Hematopoietic multipotent progenitor cell (in vitro differentiated cells): ENCODE measurements around the gene RAD54L. TPM values are rescaled to one million over a fixed set of nuclear protein-coding genes. Genes with fewer than 3 reads are reported as not detected.
A peak's percentile ranks its signal among the peaks of the same experiment; 100 is the strongest.

Experiments
- DNase-seq, 3 donors: peaks; one replicate each; pipeline ENCODE4 v3.0.0-alpha.2; 2011 to 2015; ENCODE audit warnings: low read depth in 2 of 3, low spot score in 2 of 3
- total RNA-seq: library from RNA; depleted of rRNA; stranded (reverse); fragments of >200 nt; gene quantifications from one replicate; pipeline ENCODE4 v1.2.3, GENCODE V29; 2012

The RAD54L gene
- total RNA-seq, 1 donor = 3.0 TPM

DNA sequence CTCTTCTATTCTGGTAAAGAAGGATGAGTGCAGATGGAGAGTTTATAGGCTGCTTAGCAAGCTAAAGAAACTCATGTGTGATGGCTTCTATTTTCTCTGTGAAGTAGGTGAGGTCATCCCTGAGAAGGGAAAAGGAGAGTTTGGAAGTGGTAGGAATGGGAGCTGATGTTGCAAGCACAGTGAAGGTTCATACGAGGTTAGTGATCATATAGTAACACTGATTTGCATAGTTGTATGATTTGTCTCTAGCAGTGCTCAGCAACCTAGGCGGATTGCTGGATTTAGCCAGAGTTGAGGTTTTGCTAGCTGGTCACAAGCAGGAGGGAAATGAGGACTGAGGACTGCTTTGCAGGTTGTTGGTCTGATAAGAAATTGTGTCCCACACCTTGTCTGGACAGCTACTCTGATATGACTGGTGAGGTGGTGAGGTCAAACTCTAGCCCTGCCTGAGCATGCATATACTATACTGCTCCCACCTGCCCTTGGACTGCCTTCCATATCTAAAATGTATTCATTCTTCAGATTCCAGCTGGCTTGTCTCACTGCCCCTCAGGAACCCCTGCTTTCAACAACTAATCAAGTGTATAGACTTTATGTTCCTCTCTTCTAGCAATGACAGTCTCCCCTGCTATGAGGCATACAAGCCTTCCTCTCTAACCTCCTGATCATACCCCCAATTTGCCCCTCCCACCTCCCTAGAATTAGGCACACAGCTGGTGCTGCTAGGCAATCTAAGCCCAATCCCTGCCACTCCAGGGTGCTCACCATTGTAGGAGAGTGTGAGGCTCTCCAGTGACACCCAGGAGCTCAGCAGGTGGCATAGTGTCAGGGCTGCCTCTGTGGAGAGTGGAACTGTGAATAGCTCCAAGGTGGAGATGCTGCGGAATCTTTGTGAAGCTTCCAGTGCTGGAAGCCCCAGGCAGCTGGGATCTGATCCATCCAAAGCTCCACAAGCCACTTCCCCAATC, 37.3 kb downstream of the RAD54L start:
- no peak for DNase-seq

DNA sequence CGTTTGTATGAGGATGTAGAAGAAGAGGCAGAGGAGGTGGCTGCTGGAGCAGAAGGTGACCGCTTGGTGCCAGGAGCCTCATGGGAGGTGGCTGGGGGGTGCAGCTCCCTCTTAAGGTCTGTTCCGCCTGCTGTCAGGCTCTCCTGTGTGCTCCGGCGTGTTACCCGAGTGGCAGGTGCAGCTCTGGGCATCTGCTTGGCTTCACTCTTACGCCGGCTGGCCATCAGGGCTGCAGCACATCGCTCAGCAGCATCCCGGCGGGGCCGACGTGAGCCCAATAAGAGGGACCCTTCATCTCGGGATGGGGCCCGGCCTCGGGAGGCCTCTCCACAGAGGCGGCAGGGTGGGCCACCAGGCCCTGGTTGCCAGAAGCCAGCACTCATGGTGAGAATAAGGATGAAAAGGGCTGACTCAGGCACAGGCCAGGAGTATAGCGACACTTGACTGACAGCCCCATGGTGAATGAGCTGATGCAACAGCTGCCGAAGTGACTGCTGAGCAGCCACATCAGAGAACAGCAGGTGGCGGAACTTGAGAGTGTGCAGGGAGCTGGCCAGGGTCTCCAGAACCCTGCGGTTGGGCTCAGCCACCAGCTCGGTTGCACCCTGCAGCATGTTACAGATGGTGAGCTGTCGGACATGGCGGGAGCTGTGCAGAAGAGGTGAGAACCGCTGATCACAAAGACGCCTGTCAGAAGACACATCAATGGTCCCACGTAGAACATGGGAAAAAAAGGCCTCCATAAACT, 38.3 kb downstream of the RAD54L start:
- no peak for DNase-seq

DNA sequence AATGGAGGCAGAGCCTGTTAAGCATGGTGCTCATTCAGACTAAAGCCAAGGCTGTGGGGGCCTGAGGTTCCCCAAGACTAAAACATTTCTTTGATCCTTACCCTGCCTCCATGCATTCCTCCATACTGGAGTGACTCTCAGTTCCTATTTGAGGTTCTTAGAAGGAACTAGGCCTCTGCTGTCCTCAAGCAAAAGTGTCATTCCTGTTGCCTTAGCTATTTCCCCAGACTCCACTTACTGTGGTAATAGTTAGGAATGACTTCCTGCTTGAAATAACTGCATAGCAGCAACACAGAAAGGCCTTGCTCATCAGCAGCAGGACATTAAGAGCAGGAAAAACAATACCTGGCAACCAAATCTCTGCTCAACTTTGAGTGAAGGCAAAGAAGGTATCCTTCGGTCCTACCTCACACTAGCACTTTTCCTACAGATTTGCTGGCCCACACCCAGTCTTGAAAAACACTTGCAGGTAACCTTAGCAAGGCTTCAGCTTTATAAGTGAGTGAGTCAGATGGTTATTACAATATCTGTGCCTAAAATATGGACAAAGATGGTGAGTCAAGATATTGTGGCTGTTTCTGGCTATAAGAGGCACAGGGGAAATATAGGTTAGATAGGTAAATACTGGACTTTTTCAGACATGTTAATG, 41.0 kb downstream of the RAD54L start:
- DNase-seq = no peak

DNA sequence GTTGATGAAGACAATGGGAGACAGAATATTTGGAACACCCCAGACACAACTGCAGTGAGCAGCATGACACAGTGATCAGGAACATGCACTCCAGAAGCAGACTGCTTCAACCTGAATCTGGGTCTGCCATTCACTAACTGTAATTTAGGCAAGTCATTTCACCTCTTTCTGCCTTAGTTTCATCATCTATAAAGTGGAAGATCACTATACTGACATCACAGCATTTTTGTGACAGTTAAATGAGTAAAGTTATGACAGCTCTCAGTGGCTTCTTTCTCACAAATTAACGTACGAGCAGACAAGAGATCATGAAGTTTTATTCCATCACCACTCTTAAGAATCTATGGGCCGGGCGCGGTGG, 41.6 kb downstream of the RAD54L start:
- no peak for DNase-seq

DNA sequence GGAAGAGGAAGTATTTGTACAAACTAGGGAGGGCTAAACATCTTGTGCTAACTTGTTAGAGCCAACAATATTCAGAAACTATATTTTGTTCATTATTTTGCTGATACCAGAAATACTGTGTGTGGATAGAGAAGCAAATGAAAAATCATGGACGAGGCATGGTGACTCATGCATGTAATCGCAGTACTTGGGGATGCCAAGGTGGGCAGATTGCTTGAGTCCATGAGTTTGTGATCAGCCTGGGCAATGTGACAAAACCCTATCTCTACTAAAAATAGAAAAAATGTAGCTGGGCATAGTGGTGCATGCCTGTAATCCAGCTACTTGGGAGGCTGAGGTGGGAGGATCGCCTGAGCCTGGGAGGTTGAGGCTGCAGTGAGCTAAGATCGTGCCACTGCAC, 42.4 kb downstream of the RAD54L start:
- no peak for DNase-seq

DNA sequence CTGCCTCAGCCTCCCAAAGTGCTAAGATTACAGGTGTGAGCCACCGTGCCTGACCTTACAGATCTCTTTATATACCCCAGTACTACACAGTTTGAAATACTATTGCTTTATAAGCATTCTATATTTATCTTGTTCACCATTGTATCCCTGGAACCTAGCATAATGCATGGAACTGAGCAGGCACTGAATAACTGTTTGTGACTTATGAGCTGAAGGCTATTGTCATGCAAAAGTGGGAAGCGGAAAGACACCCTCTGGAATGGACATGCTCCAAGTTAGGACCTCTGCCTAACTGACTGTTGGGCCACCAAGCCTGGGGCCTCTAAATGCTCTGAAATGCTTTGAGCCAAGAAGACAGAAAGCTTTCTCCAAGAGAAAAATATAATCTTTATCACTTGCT, 47.7 kb downstream of the RAD54L start:
- DNase-seq = no peak

DNA sequence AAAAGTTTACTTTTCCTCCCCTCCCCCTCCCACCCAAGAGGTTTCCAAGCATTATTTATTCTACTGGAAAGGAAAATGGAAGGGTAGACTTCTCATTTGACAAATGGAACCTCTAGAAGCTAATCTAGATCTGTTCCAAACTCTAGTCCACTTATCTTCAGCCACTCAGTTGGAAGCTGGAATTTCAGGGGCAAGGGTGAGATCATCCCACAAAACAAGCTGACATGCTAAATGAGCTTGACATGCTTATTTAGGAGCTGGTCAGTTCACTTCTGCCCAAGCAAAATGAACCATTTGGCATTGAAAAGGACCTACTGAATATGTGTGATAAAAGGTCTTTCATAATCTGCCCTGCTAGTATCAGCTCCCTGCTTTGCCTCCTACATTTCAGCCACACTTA, 50.8 kb downstream of the RAD54L start:
- no peak for DNase-seq

DNA sequence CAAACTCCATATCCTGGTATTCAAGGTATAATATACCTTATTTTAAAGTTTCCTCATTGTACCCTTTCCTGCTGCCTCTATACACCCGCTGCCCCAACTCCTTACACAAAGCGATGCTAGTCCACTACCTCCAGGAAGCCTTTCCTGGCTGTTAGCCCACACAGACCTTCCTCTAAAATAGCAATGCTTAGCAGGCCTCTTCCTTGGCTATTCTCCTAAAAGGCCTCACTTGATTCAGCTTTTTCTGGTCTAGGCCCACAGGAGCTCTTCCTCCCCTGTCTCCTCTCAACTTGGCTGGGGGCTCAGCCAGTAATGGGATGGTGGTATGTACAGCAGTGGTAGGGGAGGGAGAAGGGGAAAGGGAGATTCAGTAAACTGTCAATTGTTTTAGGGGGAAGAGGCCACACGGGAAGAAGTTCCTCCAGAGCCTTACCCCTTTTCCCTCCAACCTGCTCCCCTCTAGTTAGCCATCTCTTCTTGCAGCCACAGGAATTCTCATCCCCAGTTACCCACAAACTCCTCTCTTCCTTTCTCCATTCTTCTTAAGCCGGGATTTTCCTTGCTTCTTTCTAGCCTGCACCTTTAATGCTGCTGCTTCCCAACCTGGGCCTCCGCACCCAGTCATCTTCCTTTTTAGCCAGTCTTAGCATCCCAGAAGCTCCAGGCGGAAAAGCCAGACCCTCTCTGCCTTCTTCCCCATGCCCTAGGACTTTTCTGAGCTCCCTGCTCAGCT, 53.3 kb downstream of the RAD54L start:
- DNase-seq = no peak

DNA sequence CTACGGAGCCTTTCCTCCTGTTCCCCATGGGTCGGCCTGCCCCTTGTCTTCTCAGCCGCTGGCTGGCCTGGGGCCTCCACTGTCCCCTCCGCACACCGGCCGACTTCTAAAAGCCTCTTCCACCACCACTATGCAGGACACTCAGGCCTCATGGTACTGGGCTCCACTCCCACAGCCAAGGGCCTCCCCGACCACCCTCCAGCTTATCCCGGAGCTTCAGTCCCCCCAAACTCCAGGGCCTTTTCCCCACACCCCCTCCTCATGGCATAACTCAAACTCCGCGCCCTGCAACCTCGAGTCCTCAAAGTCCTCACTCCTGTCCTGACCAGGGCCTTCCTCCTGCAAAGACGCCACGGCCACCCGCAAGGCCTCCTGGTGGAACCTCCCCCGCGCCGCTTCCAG, 53.8 kb downstream of the RAD54L start:
- DNase-seq = no peak

DNA sequence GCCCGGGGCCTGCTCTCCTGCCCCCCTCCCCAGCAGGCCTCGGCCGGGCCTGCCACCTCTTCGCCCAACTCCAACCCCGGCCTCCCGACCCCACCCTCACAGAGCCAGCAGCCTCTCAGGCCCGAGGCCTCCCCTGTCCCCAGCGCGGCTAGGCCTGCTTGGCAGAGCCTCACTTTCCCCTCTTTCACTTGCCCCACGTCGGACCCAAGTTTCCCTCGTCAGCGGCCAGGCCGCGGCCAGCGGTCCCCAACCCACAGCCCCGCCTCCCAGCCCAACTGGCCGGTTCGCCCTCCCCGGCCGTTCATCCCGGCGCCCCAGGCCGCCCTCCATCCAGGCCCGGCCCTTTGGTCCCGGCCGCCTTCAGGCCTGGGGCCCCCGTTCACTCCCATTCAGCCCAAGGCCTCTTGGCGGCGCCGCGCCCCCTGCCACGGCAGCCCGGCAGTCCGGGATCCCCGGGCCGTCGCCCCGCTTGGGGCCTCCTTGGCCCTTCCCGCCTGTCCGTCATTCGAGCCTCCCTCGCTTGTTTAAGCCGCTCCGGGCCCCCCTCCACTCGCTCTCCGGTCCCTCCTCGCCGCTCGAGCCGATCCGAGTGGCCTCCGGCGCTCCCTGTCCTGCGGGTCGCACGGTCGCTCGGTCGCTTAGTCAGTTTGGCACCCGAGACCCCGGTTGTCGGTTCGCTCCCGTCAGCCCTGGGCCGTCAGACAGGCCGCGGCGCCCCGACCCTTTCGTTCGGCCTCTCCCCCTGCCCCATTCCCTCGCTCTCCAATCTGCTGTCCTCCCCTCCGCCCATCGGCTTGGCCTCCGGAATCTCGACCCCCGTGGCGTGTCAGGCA, 54.5 kb downstream of the RAD54L start:
- peak; percentile 22 to 64 (median 59) for DNase-seq

DNA sequence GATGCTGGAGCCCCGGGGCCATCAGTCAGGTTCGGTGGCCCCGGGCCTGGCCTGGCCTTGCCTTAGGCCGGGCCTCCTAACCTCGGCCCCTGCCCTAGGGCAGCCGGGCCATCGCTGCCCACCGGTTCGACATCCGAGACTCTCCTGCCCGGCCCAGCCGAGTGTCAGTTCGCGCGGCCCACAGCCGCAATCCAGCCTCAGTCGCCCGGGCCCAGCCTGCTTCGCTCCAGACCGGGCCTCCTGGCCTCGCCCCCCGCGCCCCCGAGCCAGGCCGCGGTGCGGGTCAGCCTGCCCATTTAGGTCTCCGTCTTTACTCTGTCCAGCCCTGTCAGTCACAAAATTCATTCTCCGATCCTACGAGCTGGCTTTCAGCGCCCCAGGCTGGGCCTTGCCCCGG, 55.1 kb downstream of the RAD54L start:
- peak in 2 of 3 donors; percentile 29 to 36 for DNase-seq

DNA sequence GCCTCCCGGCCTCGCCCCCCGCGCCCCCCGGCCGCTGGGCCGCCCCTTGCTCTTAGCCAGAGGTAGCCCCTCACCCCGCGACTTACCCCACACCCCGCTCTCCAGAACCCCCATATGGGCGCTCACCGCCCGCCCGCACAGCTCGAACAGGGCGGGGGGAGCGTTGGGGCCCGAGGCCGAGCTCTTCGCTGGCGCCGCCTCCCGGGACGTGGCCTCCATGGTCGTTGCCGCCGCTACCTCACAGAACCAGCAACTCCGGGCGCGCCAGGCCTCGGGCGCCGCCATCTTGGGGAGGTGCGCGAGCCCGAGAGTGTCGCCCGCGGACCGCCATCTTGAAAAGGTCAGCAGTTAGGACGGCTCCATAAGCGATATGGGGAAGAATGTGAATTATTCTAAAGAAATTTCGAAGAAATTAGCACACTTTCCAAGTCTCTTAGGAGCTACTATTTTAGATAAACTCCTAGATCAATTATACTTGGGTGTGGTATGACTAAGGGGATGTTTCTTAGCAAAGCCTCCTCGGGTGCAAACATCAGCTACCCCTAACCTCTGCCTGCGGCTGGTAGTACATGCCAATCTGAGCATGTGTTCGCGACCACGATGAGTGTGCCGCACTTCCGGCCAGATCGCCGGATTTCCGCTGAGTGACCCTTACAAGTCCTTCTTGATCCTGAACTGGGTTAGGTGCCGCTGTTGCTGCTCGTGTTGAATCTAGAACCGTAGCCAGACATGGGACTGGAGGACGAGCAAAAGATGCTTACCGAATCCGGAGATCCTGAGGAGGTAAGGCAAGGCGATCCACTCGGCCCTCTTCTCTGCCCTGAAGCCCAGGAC, 55.7 kb downstream of the RAD54L start, which contains the start of the genes LRRC41 and UQCRH:
Gene LRRC41, minus strand, starts transcription at position 579 of the 834 bp plus-strand sequence. Its CDS starts 294 bp downstream, at position 285.
Gene UQCRH, plus strand, starts transcription at position 661 of the 834 bp plus-strand sequence. Its CDS starts 69 bp downstream, at position 730.
- peak; percentile 92 to 95 (median 95) for DNase-seq

DNA sequence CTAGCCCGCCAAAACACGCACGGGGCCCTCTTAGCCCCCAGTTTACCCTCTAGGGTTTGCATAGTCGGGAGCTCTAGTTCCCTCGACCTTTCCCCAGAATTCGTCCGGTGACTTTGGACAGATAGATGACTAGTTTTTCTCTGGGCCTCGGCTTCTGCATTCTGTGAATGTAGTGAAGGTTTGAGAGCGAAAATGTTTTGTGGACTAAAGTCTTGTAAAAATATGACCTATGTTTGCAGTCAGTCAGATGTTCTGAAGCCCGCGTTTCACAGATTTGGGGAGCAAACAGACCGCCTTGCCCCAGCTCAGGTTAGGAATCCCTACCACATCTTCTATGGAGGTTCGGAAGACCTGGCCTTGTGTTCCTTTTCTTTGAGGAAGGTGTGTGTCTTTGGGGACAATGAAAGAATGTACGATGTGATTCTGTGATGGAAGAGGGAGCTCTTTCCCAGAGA, 56.3 kb downstream of the RAD54L start:
- DNase-seq = peak in 1 of 3 donors; percentile 16

DNA sequence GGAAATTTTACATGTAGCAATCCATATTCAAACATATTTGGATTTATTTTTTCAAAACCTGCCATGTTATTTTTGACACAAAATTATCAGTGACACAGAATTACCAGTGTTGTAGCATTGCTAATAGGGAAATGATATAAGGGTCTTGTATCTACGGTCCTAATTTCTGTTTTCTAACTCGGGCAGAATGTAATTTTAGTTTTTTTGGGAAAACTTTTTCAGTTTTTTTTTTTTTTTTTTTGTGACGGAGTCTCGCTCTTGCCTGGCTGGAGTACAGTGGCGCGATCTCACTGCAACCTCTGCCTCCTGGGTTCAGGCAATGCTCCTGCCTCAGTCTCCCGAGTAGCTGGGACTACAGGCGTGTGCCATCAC, 58.6 kb downstream of the RAD54L start:
- DNase-seq = no peak

DNA sequence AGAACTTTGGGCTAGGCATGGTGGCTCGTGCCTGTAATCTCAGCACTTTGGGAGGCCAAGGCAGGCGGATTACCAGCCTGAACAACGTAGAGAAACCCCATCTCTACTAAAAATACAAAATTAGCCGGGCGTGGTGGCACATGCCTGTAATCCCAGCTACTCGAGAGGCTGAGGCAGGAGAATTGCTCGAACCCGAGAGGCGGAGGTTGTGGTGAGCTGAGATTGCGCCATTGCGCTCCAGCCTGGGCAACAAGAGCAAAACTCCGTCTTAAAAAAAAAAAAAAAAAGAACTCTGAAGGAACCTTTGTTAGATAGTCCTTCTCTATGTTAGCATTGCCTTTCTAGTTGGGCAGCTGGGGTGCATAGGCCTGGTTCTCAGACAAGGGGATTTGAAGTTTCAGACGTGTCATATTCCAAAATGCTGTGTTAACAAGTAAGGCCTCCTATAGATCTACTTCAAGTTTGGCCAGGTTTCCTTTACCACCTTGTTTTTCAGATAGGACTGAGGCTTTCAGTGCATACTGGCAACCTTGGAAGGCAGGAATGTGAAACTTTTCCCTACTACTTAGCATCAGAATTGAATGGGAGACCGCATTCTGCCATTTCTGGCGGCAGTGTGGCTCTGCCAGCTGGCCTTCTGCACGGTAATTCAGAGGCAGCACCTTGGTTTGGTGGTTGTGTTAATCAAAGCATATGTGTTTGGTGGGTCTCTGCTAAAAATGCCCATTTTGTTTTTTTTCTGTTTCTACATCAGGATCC, 62.0 kb downstream of the RAD54L start:
- DNase-seq = no peak

DNA sequence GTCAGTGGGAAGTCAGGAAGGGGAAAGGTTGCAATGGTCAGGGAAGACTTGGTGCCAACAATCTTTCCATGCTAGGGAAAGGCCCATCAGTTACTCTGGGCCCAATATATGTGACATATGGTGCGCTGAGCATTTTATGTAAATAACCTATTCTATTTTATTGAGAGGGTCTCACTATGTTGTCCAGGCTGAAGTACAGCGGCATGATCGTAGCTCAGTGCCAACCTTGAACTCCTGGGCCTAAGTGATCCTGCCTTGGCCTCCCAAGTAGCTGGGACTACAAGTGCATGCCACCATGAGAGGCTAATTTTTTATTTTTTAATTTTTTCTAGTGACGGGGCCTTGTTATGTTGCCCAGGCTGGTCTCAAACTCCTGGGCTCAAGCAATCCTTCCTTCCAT, 62.8 kb downstream of the RAD54L start:
- no peak for DNase-seq

DNA sequence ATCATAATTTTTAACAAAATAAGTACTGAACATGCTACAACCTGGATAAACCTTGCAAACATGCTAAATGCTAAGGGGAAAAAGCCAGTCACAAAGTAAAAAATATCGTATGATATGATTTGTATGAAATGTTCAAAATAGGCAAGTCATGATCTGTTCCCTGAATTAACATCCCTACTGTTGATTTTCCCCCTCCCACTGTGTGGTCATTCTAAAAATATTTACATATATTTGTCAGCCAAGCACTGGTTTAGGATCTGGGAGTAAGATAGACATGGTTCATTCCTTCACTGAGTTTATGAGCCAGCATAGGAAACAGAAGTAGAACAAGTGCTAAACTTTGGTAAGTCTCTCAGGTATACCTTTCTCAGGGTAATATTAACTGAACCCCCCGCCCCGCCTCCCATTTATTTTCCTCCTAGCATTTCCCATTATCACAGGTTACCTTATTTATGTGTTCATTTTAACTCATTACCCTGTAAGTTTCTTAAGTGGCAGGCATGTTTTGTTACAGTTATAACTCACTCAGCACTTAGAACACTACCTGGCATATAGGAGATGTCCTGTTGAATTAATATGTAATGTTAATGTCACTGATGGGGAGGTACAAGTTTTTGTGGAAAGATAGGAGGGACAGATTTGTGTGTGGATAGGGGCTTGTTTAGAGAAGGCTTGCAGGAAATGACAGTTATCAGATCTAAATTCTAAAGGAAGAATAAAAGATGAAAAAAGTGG, 68.3 kb downstream of the RAD54L start:
- no peak for DNase-seq
